GM11168 (cell line): ENCODE measurements around the gene MRPL20.
"Not testable (repeated sequence)": the region's sequence is repeated elsewhere in the genome, so short reads cannot be mapped to it uniquely, and the experiment has no call there.

Experiments used
- in situ Hi-C: fragments of 300-500 bp; cut with MboI; formaldehyde crosslinking; loops from one replicate; pipeline ENCODE4 v1.12.0; 2022; ENCODE audit warnings: low sequenced_read_pairs; ENCODE audit not compliant: unreplicated experiment

MRPL20 gene

DNA sequence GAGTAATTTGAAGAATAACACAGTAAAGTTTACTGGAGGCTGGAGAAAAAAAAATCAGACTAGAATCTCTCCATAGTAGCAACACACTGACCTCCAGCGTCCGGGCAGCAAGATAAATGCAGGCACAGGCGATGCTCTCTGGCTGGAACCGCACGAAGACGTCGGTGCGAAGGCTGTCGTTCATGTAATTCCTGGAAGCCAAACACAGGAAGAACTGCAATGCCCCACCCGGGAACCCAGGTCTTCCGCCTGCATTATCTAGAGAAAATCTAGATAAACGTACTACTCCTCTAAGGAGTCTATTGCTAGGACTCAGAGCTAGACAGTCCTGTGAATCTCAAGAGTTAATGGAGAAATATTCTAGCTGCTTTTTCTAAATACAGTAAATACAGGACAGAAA is 16.4 kb downstream of the MRPL20 start:
- in situ Hi-C loops = no loop called here

DNA sequence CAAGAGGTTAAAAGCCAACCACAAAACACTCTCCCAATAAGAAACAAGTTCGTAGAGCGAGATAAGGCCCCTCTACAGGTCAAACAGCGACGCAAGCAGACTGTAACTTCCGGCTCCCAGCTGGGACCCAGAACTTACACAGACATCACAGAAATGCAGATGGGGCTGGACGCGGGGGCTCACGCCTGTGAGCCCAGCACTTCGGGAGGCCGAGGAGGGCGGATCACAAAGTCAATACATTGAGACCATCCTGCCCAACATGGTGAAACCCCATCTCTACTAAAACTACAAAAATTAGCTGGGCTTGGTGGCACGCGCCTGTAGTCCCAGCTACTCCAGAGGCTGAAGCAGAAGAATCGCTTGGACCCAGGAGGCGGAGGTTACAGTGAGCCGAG is 19.0 kb downstream of the MRPL20 start:
- in situ Hi-C loops = no loop called here

DNA sequence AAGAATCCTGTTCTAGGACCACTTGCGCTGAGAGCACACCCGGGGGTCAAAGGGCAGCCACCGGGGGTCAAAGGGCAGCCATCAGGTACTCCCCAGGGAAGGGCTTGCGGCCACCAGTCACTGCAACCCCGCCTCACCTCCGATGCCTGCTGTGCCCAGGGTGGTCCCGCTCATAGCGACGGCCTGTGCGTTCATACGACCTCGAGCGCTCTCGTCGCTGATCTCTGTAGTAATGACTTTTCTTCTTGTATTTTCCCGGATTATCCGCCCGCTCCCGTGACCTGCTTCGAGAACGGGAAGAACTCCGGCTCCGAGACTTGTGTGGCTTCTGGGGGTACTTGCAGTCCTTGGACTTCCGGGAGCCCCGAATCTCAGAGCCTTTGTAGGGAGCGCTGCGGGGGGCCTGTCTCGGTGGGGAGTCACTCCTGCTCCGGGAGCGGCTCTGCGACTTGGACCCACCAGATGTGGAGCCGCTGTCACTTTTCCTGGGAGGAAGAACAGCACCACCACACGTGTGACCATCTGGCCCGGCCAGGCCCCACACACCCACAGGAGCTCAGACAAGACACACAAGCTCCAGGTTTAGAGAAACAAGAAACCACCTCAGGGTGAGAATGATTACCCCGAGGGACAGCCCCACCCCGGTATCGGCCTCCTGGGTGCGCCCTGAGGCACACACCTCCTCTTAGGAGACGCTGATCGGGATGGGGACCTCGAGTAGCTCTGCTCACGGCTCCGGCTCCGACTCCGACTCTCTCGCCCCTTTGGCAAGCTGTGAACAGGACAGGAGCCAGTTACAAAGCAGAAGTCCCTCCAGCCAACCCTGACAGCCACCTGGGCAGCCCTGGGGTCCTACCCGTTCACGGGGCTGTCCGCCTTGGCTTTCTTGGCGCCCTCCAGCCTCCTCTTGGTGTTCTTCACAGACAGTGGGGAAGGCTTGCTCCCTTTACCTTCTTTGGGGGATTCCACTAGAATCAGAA is 19.7 kb downstream of the MRPL20 start:
- in situ Hi-C loops = no loop called here

DNA sequence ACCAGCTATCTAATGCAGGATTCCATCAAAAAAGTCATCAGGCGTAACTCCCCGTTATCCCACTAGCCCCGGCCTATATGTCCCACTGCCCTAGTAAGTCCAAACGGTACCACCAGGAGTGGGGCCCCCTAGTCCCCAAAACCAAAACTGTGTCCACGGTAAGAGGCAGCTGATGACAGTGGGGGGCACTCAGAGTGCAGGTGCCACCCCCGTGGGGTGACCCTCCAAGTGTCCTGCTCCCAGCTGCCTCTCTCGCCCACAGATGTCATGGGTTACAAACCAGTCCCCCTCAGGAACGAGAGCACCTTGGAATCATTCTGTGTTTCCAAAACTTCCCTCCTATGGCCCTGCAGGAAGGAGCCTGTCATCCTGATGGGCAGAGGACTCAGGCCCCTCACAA is 21.2 kb downstream of the MRPL20 start:
- in situ Hi-C loops = no loop called here

DNA sequence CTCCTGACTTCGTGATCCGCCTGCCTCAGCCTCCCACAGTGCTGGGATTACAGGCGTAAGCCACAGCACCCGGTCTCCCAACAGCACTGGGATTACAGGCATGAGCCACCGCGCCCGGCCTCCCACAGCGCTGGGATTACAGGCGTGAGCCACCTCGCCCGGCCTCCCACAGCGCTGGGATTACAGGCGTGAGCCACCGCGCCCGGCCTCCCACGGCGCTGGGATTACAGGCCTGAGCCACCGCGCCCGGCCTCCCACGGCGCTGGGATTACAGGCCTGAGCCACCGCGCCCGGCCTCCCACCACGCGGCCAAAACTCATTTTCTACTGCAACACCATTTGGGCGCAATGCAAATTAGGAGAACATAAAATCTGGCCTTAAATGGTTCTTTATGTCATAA is 21.8 kb downstream of the MRPL20 start:
- in situ Hi-C loops = not testable (repeated sequence)

DNA sequence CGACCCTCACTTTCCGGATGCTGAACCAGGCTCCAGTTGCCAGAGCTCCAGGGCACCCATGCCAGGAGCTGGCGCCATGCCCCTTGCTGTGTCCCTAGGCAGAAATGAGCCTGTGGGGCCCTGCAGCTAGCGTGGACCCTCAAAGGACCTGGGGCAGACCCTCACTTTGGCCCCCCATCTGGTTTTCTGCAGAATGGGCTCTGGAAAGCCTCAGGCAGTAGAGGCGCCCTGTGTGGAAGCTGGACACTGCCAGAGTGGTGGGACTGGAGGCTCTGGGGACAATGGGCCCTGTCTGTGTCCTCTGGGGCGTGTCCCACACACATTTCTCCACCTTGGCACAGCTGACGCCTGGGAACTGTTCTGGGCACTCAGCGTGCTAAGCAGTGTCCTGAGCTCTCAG is 25.8 kb downstream of the MRPL20 start:
- in situ Hi-C loops = no loop called here

DNA sequence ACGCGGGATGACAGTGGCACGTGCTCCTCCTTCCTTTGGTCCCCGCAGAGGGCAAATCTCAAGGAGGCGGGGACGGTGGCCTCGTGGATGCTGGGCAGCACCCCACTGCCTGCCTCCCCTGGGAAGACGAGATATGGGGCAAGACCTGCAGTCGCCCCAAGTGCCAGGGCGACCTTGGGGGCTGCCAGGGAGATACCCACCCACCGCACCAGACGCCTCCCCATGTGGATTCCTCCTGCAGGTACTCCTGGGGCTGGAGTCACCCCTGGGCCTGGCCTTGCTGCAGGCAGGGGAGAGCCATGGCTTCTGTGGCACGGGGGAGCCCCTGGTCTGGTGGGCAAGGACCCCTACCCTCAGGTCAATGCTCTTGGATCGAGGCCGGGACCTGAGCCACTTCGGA is 26.2 kb downstream of the MRPL20 start:
- in situ Hi-C loops = no loop called here

DNA sequence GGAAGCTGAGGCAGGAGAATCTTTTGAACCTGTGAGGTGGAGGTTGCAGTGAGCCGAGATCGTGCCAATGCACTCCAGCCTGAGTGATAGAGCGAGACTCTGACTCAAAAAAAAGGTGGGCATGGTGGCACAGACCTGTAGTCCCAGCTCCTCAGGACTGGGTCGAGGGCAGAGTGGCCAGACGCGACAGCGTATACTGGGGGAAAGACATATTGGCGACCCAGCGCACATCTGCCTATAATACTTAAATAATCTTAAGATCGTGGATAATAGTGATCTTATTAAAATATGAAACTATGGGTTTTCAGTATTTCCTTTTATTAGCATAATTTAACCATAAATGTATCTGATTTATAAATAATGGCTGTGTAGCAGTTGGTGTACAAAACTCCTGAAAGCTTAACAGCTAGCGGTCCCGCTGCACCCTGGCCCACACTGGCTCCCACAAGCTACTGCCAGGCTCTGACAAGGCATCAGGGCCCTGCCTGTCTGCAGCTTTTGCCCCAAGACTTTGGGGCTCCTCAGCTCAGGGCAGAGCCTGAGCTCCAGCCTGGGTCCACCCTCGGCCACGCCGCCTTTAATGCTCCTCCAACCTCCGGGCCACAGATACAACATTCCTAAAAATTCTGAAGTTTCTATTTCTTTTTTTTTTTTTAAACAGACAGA is 29.4 kb downstream of the MRPL20 start:
- in situ Hi-C loops = no loop called here

DNA sequence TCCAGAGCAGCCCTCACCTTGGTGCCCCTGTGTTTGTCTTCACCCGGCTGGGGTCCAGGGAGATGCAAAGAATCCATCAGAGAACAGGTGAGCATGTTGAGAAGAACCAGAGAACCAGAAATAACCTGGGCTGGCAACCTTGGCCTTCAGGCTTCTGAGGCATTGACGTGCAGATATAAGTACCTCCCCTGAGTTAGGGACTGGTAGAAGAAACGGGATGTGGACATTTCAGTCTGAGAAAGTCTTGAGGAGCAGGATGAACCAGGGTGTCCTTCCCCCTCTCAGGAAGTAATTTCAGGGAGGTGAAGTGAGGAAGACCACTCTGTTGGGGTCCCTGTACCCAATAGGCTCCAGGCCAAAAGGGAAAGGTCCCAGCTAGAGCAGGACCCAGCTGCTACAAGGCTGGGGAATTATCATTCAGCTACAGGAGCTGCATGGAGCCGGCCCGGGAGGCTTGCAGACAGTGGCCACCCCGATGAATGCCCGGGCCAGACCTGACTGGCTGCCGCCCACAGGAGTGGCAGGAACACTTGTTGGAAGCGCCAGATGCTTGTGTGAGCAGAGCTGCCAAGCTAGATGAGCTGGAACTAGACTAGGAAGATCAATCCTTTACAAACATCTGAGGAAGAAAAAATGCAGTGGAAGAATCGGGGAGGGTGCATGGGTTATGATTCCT is 30.4 kb downstream of the MRPL20 start:
- in situ Hi-C loops = no loop called here

DNA sequence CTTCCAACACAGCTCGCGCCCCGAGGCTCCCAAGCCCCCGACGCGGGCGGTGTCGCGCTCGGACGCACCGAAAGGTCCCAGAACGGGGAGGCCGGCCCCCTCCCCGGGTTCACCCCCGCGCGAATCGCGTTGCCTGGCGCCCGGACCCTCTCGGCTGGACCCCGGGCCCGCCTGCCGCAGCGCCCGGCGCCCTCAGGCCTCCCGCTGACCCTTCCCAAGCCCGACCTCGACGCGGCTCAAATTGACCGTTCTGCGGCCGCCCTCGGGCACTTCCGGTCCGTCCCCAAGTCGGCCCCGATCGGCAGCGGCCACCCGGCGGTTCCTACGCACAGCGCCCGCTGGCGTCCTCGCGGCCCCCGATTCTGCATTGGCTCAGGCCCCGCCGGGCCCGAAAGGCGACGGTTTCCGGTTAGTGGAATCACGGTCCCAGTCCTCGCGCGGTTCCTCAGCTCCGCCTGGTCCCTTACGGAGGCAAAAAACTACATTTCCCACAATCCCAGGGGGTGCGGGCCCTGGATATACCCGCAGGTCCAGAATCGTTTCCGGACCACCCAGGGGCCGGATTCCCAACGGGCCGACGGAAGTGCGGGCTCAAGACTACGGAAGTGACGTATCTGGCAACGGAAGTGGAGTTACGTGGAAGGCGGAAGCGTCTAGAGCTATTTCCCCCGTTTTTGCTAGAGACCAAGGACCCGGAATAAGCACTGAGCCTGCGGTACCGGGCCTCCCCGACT is 32.0 kb downstream of the MRPL20 start, which contains the start of gene AURKAIP1:
TSS of gene AURKAIP1 (minus strand) at position 279 of the 734 bp plus-strand sequence. CDS start 451 bp downstream, outside the sequence.
- in situ Hi-C loops = no loop called here

DNA sequence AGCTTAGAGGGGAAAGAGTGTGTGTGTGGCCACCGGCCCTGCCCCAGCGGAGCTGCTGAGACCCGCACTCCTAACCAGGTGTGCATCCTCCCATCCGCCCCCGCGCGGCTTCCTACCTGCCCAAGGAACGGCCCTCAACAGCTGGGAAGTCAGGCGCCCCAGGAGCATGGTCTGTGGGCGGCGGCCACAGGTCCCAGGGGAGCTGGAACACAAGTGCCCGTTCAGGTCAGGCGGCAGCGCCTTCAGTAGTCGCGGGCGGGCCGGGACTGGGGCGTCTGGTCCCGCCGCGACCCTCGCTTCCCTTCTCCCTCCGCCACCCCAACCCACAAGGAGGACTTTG is 32.5 kb downstream of the MRPL20 start:
- in situ Hi-C loops = no loop called here

DNA sequence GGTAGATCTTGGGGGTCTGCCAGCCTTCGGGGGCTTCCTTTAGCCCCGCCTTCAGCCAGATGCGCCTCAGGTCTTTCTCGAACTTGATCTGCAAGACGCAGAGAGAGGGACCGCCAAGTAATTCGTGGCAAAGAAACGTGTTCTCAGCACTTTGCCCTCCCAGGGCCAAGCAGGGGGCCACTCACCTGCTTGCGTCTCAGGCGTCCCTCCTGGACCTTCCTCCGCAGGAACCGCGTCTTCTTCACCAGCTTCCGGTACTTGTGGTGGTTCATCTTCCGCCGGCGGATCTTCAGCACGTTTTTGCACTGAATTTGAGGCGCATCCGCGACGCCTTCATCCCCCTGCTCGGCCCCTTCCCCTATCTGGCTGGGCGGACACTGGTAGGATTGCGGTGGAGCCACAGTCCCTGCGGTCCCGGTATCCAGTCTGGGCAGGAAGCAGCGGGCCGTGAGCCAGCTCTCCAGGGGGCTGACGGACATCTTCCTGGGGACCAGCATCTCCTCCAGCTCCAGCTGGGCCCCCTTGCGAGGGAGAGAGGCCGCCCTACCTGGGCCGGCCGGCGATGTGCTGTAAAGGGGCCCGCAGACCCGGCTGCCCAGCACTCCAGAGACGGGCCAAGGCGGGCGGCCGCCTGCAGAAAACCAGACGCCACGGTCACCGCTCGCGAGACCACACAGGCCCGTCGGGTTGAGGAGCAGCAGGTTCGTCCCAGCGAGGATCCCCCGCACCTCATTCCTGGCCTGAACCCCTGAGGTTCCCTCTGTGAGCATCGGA is 33.1 kb downstream of the MRPL20 start:
- in situ Hi-C loops = no loop called here

DNA sequence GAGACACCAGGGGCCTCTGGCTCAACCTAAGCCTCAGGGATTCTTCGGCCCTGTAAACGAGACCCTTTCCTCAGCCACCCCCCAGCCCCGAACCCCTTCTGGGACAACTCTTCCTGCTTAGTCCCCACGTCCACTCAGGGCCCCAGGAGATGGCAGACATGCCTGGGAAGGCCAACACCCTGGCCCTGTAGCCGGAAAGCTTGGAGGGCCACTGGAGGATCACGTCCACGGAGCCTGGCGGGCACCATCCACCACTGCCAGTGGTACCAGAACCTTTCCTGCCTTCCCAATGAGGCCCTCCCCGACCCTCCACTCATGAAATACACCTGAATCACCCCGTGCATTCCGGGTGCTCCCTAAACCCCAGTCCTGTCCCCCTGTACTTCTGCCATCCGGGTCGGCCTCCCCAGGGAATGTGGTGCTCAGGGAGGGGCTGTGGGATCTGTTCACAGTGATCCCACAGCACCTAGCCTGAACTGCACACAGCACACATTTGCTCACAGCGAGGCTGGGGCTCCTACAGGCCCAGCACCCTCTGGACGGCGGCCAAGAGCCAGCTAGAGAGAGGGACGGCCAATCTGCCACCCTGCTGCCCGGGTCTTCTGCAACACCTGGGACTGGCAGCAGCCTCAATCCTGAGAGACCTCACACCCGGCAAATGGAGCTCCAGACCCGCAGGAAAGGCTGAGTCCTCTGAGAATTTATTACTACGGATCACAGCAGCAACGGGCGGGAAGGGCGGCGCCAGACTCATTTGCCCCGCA is 33.9 kb downstream of the MRPL20 start:
- in situ Hi-C loops = no loop called here

DNA sequence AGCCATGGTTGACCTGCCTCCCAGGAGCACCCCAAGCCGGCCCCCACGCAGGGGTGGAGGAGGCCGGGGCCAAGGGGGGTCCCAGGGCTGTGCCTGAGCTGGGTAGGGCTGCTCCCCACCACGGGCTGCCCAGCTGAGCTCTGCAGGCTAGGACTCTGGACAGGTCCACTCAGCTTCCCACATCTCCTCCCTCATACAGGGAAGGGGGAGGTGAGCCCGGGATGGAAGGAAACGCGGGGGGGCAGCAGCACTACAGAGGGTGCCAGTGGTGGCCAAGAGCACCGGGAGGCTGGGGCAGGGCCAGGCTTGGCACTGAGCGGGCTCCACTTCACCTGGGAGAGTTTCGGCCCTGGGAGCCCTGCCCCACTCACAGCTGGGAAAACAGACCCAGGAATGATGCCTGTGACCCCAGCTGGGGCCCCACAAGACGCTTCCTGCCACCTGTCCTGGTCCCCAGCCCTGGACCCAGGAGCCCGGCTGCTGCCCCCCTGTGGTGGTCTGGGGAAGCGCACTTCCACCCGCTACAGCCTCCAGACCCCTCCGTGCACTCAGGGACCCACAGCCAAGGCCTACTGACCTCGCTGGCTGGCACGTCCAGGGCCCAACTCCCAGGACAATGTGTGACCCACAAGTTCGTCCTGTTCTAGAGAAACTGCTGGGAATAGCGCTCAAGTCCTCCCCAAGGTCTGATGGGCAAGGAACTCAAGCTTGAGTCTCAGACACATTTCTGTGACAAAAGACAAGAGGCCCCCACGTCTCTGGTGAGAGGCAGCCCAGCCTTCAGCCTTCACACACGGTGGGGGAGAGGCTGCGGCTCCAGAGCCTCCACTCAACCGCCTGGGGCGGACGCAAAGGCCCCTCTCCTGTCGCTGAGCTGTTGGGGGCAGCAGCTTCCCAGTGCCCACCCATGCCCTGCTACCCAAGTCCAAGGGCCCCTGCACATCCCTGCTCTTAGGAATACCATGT is 35.1 kb downstream of the MRPL20 start:
- in situ Hi-C loops = no loop called here

DNA sequence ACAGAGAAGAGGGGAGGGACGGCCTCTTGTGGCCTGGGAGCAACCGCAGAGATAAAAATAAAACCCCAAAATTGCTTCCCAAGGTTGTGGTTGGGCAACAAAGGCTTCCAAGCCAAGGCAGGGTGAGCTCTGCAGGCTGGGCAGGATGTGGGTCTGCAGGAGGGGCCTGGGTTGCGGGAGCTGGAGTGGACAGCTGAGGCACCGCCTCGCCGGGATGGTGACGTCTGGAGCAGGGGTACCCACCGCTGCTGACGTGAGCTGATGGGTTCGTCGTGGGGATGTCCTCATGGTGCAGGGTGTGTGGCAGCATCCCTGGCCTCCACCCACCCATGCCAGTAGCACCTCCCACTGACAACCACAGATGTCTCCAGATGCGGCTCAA is 35.7 kb downstream of the MRPL20 start:
- in situ Hi-C loops = no loop called here

DNA sequence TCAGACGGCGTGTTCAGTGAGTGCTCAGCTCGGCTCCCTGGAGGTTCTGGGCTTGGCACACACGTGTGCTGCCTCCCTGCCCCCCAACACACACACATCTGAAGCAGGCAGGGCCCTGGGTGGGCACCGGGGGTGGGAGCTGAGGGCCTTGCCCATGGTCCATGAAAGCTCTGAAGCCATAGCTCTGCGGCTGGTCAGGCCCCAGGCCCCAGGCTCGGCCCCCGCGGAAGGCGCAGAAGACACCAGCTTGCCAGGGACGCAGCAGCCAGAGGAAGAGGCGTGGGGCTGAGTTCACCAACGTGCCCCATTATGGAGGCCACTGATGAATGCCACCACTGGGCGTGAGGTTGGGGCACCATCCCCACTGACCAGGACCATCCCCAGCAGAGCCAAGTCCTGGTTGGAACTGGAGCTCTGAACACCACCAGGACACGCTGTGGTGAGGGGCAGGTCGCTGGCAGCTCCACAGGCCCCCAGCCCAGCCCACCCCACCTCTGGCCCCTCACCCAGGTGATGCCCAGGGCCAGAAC is 36.3 kb downstream of the MRPL20 start:
- in situ Hi-C loops = no loop called here

DNA sequence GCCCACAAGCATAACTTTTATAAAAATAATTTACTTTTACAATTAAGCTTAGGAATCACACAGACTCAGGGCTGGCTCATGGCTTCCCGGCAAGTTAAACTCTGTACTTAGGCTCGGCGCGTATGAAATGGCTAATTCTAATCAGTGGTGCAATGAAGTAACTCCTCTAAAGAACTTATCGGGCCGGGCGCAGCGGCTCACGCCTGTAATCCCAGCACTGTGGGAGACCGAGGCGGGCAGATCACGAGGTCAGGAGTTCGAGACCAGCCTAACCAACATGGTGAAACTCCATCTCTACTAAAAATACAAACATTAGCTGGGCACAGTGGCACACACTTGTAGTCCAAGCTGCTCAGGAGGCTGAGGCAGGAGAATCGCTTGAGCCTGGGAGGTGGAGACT is 37.0 kb downstream of the MRPL20 start:
- in situ Hi-C loops = not testable (repeated sequence)

DNA sequence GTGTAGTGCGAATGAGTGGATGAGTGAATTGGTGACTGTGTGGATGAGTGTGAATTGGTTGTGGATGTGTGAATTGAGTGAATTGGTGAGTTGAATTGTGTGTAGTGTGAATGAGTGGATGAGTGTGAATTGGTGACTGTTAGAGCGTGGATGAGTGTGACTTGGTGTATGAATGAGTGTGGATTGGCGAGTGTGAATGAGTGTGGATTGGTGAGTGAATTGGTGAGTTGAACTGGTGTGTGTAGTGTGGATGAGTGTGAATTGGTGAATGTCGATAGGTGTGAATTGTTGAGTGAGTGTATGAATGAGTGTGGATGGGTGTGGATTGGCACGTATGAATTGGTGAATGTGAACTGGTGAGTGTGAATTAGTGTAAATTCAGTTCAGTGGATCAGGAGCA is 39.8 kb downstream of the MRPL20 start:
- in situ Hi-C loops = no loop called here
